Keratinocyte (primary cell): ENCODE measurements around the gene DUSP23.

ENCODE experiments used
- CTCF ChIP-seq, 3 experiments: IDR thresholded peaks in 1 of 3; conservative IDR thresholded peaks in 1 of 3; optimal IDR thresholded peaks in 1 of 3; 2 replicates in 2 of 3; 3 replicates in 1 of 3; pipeline versions ENCODE3 to v1.5.1; 2011; ENCODE audit warnings: low read length in 3 of 3, mild to moderate bottlenecking in 3 of 3, moderate library complexity in 2 of 3, control low read depth in 1 of 3, inconsistent platforms in 1 of 3; ENCODE audit not compliant: insufficient read depth in 2 of 3; ENCODE audit errors: extremely low read depth in 1 of 3
- EZH2 ChIP-seq: IDR thresholded peaks from one replicate; pipeline ENCODE4 v1.6.1; 2012; ENCODE audit warnings: inconsistent platforms, mild to moderate bottlenecking, low read length, moderate library complexity

DNA sequence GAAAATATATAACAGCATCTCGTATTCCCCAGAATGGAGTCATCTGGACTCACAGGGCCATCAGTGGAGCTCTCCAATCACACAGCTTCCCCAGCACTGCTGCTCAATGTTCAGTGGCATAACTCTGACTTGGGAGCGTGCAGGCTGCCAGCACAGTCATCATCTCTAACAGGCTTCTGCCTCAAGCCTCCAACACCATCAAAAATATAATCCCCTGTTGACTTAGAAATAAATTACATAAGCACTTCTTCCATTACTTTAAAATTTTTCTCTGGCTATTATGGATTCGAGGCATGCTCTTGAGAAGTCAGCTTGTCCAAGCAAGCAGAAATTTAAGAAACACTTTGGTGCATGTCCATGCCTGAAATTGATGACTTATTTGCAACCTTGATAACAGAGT, 6.2 kb downstream of the DUSP23 start:
- no peak for TF ChIP-seq CTCF (optimal IDR thresholded peaks at IDR 0.05 in 1 of 3, IDR thresholded peaks at IDR 0.05 in 1 of 3, conservative IDR thresholded peaks at IDR 0.05 in 1 of 3; ENCODE audit: extremely low read depth in 1 of 3, insufficient read depth in 2 of 3, low read length in 3 of 3)
- TF ChIP-seq EZH2 = no peak
